Adrenal gland (tissue), 12 donors: ENCODE measurements around the gene TMEM174. TPM values are rescaled to one million over a fixed set of nuclear protein-coding genes. Genes with fewer than 3 reads are reported as not detected.
"Not testable (repeated sequence)": the region's sequence is repeated elsewhere in the genome, so short reads cannot be mapped to it uniquely, and the experiment has no call there.

Experiments
- DNase-seq, 7 donors: peaks; one replicate each; pipeline ENCODE4 v3.0.0-alpha.2; 2019 to 2020
- H3K27ac ChIP-seq, 5 donors: fragments of 200-600 bp; sonication (generic) in 4 of 5; 1 replicate in 3 of 5; 2 replicates in 2 of 5; pipeline versions ENCODE4 v1.5.1 to v1.8.0; 2016 to 2020; ENCODE audit warnings: mild to moderate bottlenecking in 1 of 5
- H3K27me3 ChIP-seq: fragments of 200-600 bp; 2 replicates; pipeline ENCODE4 v1.8.0; 2021
- H3K36me3 ChIP-seq, 2 donors: fragments of 200-600 bp; replicated peaks in 1 of 2; 1 replicate in 1 of 2; 2 replicates in 1 of 2; pipeline versions ENCODE4 v1.5.1 to v1.8.0; 2018 to 2022
- H3K4me1 ChIP-seq, 2 donors: fragments of 200-600 bp; replicated peaks in 1 of 2; 1 replicate in 1 of 2; 2 replicates in 1 of 2; pipeline versions ENCODE4 v1.5.1 to v1.8.0; 2018 to 2021
- H3K4me3 ChIP-seq, 4 donors: fragments of 200-600 bp; sonication (generic) in 3 of 4; one replicate each; pipeline ENCODE4 v1.5.1; 2016 to 2018
- H3K9me3 ChIP-seq, 3 donors: fragments of 200-600 bp; sonication (generic) in 1 of 3; replicated peaks in 1 of 3; 1 replicate in 2 of 3; 2 replicates in 1 of 3; pipeline versions ENCODE4 v1.5.1 to v1.8.0; 2016 to 2021
- POLR2A ChIP-seq, 2 donors: fragments of 450-650 bp; IDR thresholded peaks; one replicate each; pipeline ENCODE4 v1.6.1; 2017; ENCODE audit warnings: antibody characterized with exemption in 2 of 2, mild to moderate bottlenecking in 2 of 2, moderate library complexity in 1 of 2
- whole genome bisulfite sequencing, 4 donors: extraction: QIAGEN DNeasy Blood & Tissue Kit in 2 of 4; methylation state at CpG; one replicate each; pipeline versions ENCODE4 v1.1.5 to v1.1.7; 2013 to 2017; 5-methylcytosine and 5-hydroxymethylcytosine counted together
- intact Hi-C, 2 donors: fragments of 100-400 bp; cut with DNase I; formaldehyde crosslinking; loops; one replicate each; pipeline versions ENCODE4 v1.14.1 to v1.15.0; 2022 to 2023
- polyA plus RNA-seq, 3 donors: library from polyadenylated mRNA; stranded (reverse); fragments of 200-250 nt in 2 of 3; fragments of 350-450 nt in 1 of 3; fragmentation: Illumina TruSeq in 1 of 3; extraction: RNeasy Lipid Tissue Mini Kit (QIAGEN cat#74804) in 1 of 3; gene quantifications; one replicate each; pipeline ENCODE4 v1.2.3, GENCODE V29; 2013 to 2014
- total RNA-seq, 9 donors: library from RNA; depleted of rRNA in 4 of 9; stranded (reverse); fragments of >200 nt in 4 of 9; fragments of 120-200 nt in 1 of 9; fragmentation: NEBNext Ultra II Directional in 1 of 9; extraction: Animal tissue kit (Norgen Biotek cat#: 25700) in 1 of 9; gene quantifications; one replicate each; pipeline versions ENCODE4 v1.1.0 to v1.2.4, GENCODE V29; 2013 to 2023
- TF ChIP-seq, protein P1 (sequence below), 6 experiments: fragments of 450-650 bp in 4 of 6; fragments of 200-600 bp in 2 of 6; sonication (generic) in 1 of 6; IDR thresholded peaks; 1 replicate in 5 of 6; 2 replicates in 1 of 6; pipeline versions ENCODE4 v1.5.1 to v1.8.0; 2016 to 2021; ENCODE audit warnings: antibody characterized with exemption in 6 of 6, mild to moderate bottlenecking in 2 of 6, moderate library complexity in 1 of 6
- donor health status: healthy with polysubstance abuse.
- donor health status: Bipolar disorder and iron deficiency.
- donor health status: DM: yes; HTN: yes; CAD: no.
- donor health status: DM: no; HTN: no; CAD: no.
- donor health status: DM: no; HTN: no; CAD: no.
- donor health status: DM: yes; HTN: yes; CAD: no.

The TMEM174 gene
- total and polyA plus RNA-seq, 12 donors, result not detected

DNA sequence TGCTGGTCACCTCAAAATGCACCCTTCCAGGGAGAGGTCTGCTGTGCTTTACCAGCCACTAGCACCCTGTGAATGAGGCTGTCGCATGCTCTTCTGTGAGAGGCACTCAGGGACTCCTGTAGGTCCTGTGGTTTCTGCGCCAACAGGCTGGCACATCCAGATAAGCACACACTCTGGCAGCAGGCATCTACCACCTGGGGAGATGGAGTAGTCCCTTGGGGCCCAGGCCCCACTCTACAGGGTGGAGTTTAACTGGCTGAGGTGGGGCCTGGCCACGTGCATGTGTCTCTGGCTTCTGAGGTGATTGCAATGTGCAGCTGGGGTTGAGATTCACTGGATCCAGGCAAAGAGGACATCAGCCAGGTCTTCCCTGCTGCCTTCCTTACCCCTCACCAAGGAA lies 32.3 kb downstream of the TMEM174 start:
- intact Hi-C loops, result loop anchor here in 1 of 2 donors (10.0 kb wide), 1 partner anchor 121 kb away; no protein-coding TSS in a partner anchor
- 56 to 81% (median 70%) methylated on average over 2 to 3 of the region's 3 CpGs for WGBS, 4 donors
- TF ChIP-seq POLR2A (IDR thresholded peaks at IDR 0.05), result no peak
- TF ChIP-seq, protein P1, sequence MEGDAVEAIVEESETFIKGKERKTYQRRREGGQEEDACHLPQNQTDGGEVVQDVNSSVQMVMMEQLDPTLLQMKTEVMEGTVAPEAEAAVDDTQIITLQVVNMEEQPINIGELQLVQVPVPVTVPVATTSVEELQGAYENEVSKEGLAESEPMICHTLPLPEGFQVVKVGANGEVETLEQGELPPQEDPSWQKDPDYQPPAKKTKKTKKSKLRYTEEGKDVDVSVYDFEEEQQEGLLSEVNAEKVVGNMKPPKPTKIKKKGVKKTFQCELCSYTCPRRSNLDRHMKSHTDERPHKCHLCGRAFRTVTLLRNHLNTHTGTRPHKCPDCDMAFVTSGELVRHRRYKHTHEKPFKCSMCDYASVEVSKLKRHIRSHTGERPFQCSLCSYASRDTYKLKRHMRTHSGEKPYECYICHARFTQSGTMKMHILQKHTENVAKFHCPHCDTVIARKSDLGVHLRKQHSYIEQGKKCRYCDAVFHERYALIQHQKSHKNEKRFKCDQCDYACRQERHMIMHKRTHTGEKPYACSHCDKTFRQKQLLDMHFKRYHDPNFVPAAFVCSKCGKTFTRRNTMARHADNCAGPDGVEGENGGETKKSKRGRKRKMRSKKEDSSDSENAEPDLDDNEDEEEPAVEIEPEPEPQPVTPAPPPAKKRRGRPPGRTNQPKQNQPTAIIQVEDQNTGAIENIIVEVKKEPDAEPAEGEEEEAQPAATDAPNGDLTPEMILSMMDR (IDR thresholded peaks at IDR 0.05), result no peak
- Histone ChIP-seq H3K27me3 (peaks cover 13% of the 10 kb centered on the region), H3K36me3 (no peaks in the 10 kb centered on the region), H3K4me3 (no peak overlapping the region), H3K9me3 (no peaks in the 10 kb centered on the region), H3K27ac (no peak overlapping the region), H3K4me1 (no peaks in the 10 kb centered on the region)
- DNase-seq, result no peak

DNA sequence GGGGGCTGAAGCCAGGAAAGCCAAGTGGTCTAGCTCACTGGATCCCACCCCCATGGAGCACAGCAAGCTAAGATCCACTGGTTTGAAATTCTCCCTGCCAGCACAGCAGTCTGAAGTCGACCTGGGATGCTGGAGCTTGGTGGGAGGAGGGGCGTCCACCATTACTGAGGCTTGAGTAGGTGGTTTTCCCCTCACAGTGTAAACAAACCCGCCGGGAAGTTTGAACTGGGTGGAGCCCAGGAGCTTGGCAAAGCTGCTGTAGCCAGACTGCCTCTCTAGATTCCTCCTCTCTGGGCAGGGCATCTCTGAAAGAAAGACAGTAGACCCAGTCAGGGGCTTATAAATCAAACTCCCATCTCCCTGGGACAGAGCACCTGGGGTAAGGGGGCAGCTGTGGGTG lies 34.2 kb downstream of the TMEM174 start:
- H3K27me3 ChIP-seq, result peaks cover 13% of the 10 kb centered on the region
- H3K9me3 ChIP-seq, H3K27ac ChIP-seq, H3K4me3 ChIP-seq, H3K36me3 ChIP-seq, H3K4me1 ChIP-seq, DNase-seq: not testable (repeated sequence)
- intact Hi-C loops, result loop anchor here in 1 of 2 donors (10.0 kb wide), 1 partner anchor 122 kb away; no protein-coding TSS in a partner anchor
- 30 to 46% (median 35%) methylated on average over 3 to 4 of the region's 4 CpGs for WGBS, 4 donors

DNA sequence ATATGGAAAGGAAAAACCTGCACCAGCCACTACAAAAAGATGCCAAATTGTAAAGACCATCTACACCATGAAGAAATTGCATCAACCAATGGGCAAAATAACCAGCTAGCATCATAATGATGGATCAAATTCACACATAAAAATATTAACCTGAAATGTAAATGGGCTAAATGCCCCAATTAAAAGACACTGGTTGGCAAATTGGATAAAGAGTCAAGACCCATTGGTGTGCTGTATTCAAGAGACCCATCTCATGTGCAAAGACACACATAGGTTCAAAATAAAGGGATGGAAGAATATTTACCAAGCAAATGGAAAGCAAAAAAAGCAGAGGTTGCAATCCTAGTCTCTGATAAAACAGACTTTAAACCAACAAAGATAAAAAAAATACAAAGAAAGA lies 36.1 kb downstream of the TMEM174 start:
- intact Hi-C loops, result loop anchor here in 1 of 2 donors (10.0 kb wide), 1 partner anchor 124 kb away; no protein-coding TSS in a partner anchor
- peaks cover 16% of the 10 kb centered on the region for H3K27me3 ChIP-seq
- not testable (repeated sequence) for H3K4me3 ChIP-seq, DNase-seq, H3K36me3 ChIP-seq, H3K9me3 ChIP-seq, H3K4me1 ChIP-seq, H3K27ac ChIP-seq

DNA sequence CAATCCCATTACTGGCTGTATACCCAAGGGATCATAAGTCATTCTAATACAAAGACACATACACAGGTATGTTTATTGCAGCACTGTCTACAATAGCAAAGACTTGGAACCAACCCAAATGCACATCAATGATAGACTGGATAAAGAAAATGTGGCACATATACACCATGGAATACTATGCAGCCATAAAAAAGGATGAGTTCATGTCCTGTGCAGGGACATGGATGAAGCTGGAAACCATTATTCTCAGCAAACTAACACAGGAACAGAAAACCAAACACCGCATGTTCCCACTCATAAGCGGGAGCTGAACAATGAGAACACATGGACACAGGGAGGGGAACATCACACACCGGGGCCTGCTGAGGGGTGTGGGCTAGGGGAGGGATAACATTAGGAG lies 39.7 kb downstream of the TMEM174 start:
- H3K36me3 ChIP-seq, H3K4me3 ChIP-seq, H3K9me3 ChIP-seq, H3K27ac ChIP-seq, DNase-seq: not testable (repeated sequence)
- H3K27me3 ChIP-seq, result peaks cover 28% of the 10 kb centered on the region
- 91 to 98% (median 94%) methylated on average over 3 of the region's 3 CpGs for WGBS, 4 donors
- H3K4me1 ChIP-seq, result peaks cover 5 to 14% of the 10 kb centered on the region in 2 donors
- intact Hi-C loops, result loop anchor here in 1 of 2 donors (10.0 kb wide), 1 partner anchor 232 kb away; the partner anchor contains the start of gene FOXD1

DNA sequence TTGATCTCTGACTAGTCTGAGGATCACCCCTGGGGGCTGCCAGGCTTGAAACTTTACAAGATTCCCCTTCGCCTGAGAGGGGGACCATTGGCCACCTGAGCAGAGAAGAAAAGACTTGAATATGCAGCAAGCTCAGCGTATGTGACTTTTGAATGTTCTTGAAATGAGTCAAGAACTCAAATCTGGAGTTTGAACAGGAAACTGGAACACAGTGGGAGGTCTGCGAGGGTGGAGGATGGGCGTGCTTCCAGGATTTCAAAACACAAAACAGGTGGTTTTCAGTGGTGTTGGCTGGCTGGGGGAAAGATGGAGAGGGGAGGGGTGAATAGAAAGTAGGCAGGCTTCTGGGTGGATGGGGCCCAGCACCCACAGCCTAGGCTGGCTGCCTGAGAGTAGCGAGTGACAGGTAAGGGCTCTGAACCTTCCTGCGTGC lies 40.6 kb downstream of the TMEM174 start:
- Histone ChIP-seq H3K4me3 (no peak overlapping the region), H3K36me3 (no peaks in the 10 kb centered on the region), H3K27me3 (peaks cover 34% of the 10 kb centered on the region), H3K27ac (no peak overlapping the region), H3K4me1 (peaks cover 5 to 14% of the 10 kb centered on the region in 2 donors), H3K9me3 (no peaks in the 10 kb centered on the region)
- DNase-seq, result no peak
- 46 to 58% (median 51%) methylated on average over 6 of the region's 6 CpGs for WGBS, 4 donors
- TF ChIP-seq, protein P1 (IDR thresholded peaks at IDR 0.05), result no peak
- no peak for TF ChIP-seq POLR2A (IDR thresholded peaks at IDR 0.05)
- intact Hi-C loops, result loop anchor here in 1 of 2 donors (10.0 kb wide), 1 partner anchor 231 kb away; the partner anchor contains the start of gene FOXD1

DNA sequence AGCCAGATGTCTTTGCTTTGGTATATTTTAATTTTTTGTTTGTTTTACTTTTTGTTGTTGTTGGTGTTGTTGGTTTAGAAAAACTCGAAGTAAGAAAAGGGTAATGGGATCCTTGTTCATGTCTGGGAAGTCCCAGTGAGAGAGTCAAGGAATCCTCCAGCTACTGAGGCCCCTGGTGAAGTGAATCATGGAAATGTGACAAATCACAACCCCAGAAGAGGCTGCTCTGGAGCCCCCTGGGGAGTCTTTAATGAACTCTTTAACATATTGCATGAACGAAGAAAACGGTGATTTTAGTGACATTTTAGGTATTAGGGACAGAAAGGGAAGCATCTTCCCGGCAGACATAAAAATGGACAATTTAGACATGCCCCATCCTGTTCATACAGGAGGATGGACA lies 41.3 kb downstream of the TMEM174 start:
- Histone ChIP-seq H3K9me3 (no peaks in the 10 kb centered on the region), H3K27ac (no peak overlapping the region), H3K27me3 (peaks cover 42% of the 10 kb centered on the region), H3K36me3 (no peaks in the 10 kb centered on the region), H3K4me1 (peaks cover 5 to 14% of the 10 kb centered on the region in 2 donors), H3K4me3 (no peak overlapping the region)
- 39 to 52% (median 48%) methylated on average over 4 of the region's 4 CpGs for WGBS, 4 donors
- no peak for DNase-seq
- intact Hi-C loops, result loop anchor here in 1 of 2 donors (10.0 kb wide), 1 partner anchor 230 kb away; the partner anchor contains the start of gene FOXD1
- no peak for TF ChIP-seq POLR2A (IDR thresholded peaks at IDR 0.05)
- TF ChIP-seq, protein P1 (IDR thresholded peaks at IDR 0.05), result no peak
